ENCODE measurements around the gene ALS2CL. TPM values are rescaled to one million over a fixed set of nuclear protein-coding genes. Genes with fewer than 3 reads are reported as not detected.

ALS2CL gene
- total and polyA plus RNA-seq, 2 donors (not counting 3 experiments of a cell fraction or from before 2014, with no cell fraction given), result 7.8 to 10.1 TPM

DNA sequence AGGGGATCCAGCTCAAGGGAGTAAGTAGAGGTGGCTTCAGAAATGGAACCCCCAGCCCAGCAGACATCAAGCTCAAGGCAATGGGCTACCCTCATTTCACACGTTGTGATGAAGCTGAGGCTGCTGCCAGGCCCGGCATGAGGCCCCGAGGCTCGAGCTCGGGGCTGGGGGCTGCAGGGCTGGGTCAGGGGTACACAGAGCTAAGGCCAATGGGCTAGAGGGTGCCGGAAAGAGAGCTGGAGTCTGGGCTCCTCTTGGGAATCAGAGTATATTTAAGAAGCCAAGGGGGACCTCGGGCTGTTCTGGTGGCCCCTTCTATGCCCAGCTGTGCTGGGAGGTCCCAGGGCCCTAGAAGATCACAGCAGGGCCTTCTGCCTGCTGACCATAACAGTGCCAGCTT lies 16.8 kb upstream of the ALS2CL start:
- H3K9me1 ChIP-seq (replicated peaks; ENCODE audit: control insufficient read depth, extremely low read depth, insufficient read depth, low read length), result no peaks in the 10 kb centered on the region
- no peaks in the 10 kb centered on the region for H3K79me2 ChIP-seq (ENCODE audit: control insufficient read depth, insufficient read depth, low read length)
- H3K4me3 ChIP-seq (replicated peaks in 1 of 3; ENCODE audit: insufficient read depth in 1 of 3, low read depth in 1 of 3, low read length in 3 of 3), result no peak overlapping the region
- FAIRE-seq, result no peak
- H2AFZ ChIP-seq (ENCODE audit: low read depth, low read length), result no peak overlapping the region
- no peak for DNase-seq (ENCODE audit: low read depth, low spot score)
- no TSS peak for BruUV-seq (replicated peaks)
- H3K4me1 ChIP-seq (ENCODE audit: control insufficient read depth, extremely low read depth, insufficient read depth, low read length), result peaks cover 11% of the 10 kb centered on the region
- dilution Hi-C loops (cut with MboI; ENCODE audit: extremely low pct_ligation_motif_present, low sequenced_read_pairs), result no loop called here
- intact Hi-C loops (cut with micrococcal nuclease), result no loop called here
- H3K27me3 ChIP-seq (ENCODE audit: control insufficient read depth in 2 of 2, insufficient read depth in 2 of 2, low read length in 2 of 2), result no peaks in the 10 kb centered on the region
- POLR2A ChIA-PET, result no interaction called here
- TF ChIP-seq, protein P1, sequence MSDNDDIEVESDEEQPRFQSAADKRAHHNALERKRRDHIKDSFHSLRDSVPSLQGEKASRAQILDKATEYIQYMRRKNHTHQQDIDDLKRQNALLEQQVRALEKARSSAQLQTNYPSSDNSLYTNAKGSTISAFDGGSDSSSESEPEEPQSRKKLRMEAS (IDR thresholded peaks at IDR 0.05; ENCODE audit: insufficient read depth, insufficient read length), result no peak
- TF ChIP-seq MYC (IDR thresholded peaks at IDR 0.05; ENCODE audit: low read depth, low read length) (no peak), POLR2AphosphoS5 (IDR thresholded peaks at IDR 0.05; ENCODE audit: insufficient read depth, low read depth, low read length) (no peak), POLR2A (IDR thresholded peaks at IDR 0.05; ENCODE audit: low read depth, low read length) (no peak), JUN (IDR thresholded peaks at IDR 0.05; ENCODE audit: borderline replicate concordance, insufficient read depth, insufficient read length, low read depth) (no peak), EZH2 (IDR thresholded peaks at IDR 0.05; ENCODE audit: borderline replicate concordance, low read depth, low read length, severe bottlenecking) (no peak), GATA2 (IDR thresholded peaks at IDR 0.05; ENCODE audit: insufficient read depth, insufficient read length, low read depth, low read length) (no peak), FOS (IDR thresholded peaks at IDR 0.05; ENCODE audit: borderline replicate concordance, insufficient read depth, low read length) (no peak)
- TF ChIP-seq, protein P2, sequence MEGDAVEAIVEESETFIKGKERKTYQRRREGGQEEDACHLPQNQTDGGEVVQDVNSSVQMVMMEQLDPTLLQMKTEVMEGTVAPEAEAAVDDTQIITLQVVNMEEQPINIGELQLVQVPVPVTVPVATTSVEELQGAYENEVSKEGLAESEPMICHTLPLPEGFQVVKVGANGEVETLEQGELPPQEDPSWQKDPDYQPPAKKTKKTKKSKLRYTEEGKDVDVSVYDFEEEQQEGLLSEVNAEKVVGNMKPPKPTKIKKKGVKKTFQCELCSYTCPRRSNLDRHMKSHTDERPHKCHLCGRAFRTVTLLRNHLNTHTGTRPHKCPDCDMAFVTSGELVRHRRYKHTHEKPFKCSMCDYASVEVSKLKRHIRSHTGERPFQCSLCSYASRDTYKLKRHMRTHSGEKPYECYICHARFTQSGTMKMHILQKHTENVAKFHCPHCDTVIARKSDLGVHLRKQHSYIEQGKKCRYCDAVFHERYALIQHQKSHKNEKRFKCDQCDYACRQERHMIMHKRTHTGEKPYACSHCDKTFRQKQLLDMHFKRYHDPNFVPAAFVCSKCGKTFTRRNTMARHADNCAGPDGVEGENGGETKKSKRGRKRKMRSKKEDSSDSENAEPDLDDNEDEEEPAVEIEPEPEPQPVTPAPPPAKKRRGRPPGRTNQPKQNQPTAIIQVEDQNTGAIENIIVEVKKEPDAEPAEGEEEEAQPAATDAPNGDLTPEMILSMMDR (IDR thresholded peaks at IDR 0.05; ENCODE audit: extremely low read depth in 1 of 2, insufficient read depth in 1 of 2, low read depth in 1 of 2, low read length in 2 of 2), result no peak
- CTCF ChIA-PET, result interaction anchor here (0.6 to 4.2 kb wide), 6 partner anchors 135 to 199 kb away, joined by 3 to 27 read pairs (median 4); no protein-coding TSS in a partner anchor
- H3K9me3 ChIP-seq (replicated peaks; ENCODE audit: control insufficient read depth, insufficient read depth, low read length), result no peaks in the 10 kb centered on the region
- no peaks in the 10 kb centered on the region for H3K36me3 ChIP-seq (ENCODE audit: control insufficient read depth in 2 of 2, extremely low read depth in 1 of 2, insufficient read depth in 2 of 2, low read length in 2 of 2)
- H3K27ac ChIP-seq (ENCODE audit: insufficient read depth, low read depth, low read length), result no peak overlapping the region
- no peak overlapping the region for H3K9ac ChIP-seq (replicated peaks; ENCODE audit: extremely low read depth, insufficient read depth, low read length)
- H4K20me1 ChIP-seq (replicated peaks; ENCODE audit: control insufficient read depth, extremely low read depth, insufficient read depth, low read length), result no peaks in the 10 kb centered on the region
- H3K4me2 ChIP-seq (ENCODE audit: insufficient read depth, low read length), result no peak overlapping the region

Data from endothelial cell of umbilical vein (primary cell).